Body of pancreas (tissue), 4 donors: ENCODE data around the gene TEX2.

ENCODE experiments used
- CTCF ChIP-seq, 7 experiments: fragments of 450-650 bp in 4 of 7; fragments of 200-600 bp in 3 of 7; sonication (generic) in 3 of 7; IDR thresholded peaks; one replicate each; pipeline ENCODE4 v1.5.1; 2016 to 2019; ENCODE audit warnings: antibody characterized with exemption in 7 of 7
- POLR2A ChIP-seq, 3 donors: fragments of 450-650 bp; IDR thresholded peaks; one replicate each; pipeline ENCODE4 v1.6.1; 2016; ENCODE audit warnings: antibody characterized with exemption in 3 of 3, mild to moderate bottlenecking in 2 of 3

- TF ChIP-seq CTCF (IDR thresholded peaks at IDR 0.05) (no peak), POLR2A (IDR thresholded peaks at IDR 0.05) (no peak)
Observed at GRCh38 chr17:64102627-64103390, 160.3 kb downstream of the TEX2 start.
